Measurements from ENCODE around the gene DYRK1A. TPM values are rescaled to one million over a fixed set of nuclear protein-coding genes. Genes with fewer than 3 reads are reported as not detected.

Gene DYRK1A
- total RNA-seq, 6 experiments from 2014 or later = 35.8 to 47.3 (median 42.5) TPM

DNA sequence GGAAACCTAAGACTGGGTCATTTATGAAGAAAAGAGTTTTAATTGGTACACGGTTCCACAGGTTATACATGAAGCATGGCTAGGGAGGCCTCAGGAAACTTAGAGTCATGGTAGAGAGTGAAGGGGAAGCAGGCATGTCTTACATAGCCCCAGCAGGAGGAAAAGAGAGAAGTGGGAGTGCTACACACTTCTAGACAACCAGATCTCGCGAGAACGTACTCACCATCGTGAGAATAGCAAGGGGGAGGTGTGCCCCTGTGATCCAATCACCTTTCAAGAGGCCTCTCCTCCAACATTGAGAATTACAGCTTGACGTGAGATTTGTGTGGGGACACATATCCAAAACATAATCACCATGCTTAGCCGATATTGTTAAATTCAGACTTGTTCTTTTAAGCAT lies 62.8 kb downstream of the DYRK1A start:
- no peaks in the 10 kb centered on the region for H3K9me3 Mint-ChIP-seq
- H3K27me3 Mint-ChIP-seq (ENCODE audit: insufficient read depth) = peaks cover 5% of the 10 kb centered on the region
- H3K36me3 Mint-ChIP-seq (ENCODE audit: low read depth) = peaks cover 61% of the 10 kb centered on the region
- no peak overlapping the region for H3K27ac Mint-ChIP-seq
- H3K4me1 Mint-ChIP-seq (ENCODE audit: low read depth) = peaks cover 45% of the 10 kb centered on the region
- DNase-seq = no peak
- TF ChIP-seq, protein P1, sequence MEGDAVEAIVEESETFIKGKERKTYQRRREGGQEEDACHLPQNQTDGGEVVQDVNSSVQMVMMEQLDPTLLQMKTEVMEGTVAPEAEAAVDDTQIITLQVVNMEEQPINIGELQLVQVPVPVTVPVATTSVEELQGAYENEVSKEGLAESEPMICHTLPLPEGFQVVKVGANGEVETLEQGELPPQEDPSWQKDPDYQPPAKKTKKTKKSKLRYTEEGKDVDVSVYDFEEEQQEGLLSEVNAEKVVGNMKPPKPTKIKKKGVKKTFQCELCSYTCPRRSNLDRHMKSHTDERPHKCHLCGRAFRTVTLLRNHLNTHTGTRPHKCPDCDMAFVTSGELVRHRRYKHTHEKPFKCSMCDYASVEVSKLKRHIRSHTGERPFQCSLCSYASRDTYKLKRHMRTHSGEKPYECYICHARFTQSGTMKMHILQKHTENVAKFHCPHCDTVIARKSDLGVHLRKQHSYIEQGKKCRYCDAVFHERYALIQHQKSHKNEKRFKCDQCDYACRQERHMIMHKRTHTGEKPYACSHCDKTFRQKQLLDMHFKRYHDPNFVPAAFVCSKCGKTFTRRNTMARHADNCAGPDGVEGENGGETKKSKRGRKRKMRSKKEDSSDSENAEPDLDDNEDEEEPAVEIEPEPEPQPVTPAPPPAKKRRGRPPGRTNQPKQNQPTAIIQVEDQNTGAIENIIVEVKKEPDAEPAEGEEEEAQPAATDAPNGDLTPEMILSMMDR (IDR thresholded peaks at IDR 0.05) = no peak
- H3K4me3 Mint-ChIP-seq = no peak overlapping the region

DNA sequence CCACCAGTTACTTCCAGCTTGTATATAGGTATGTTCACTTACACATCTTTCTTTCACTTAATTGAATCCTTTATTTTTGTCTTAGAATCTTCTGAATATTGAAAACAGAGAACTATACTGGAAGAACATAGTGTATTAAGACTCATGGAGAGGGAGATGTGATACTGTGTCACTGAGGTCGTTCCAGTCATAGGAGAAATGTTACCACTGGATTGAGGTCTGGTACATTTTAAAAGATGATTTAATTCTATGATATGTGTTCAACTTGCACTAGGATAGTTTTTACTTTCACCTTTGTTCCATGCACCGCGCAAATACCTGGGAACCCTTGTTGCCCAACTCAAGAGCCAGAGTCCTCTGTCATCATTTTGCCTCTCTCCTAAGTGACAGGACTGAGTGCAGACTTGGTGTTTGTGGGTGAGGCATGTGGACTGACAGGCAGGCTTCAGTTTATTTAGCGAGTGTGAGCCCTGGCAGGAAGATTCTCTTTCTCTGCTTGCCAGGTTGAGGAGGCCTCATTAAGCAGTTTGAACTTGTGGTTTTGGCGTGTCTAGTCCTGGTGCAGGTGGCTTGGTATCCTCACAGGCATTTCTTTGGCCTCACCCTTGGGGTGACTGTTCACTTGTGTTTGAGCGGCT lies 63.7 kb downstream of the DYRK1A start:
- TF ChIP-seq, protein P1 (IDR thresholded peaks at IDR 0.05) = no peak
- Mint-ChIP-seq H3K27ac (peak overlapping the region; percentile 7; the same call in 1 of the 2 replicates), H3K36me3 (ENCODE audit: low read depth) (peaks cover 59% of the 10 kb centered on the region), H3K4me1 (ENCODE audit: low read depth) (peaks cover 41% of the 10 kb centered on the region), H3K4me3 (no peak overlapping the region), H3K27me3 (ENCODE audit: insufficient read depth) (peaks cover 5% of the 10 kb centered on the region), H3K9me3 (no peaks in the 10 kb centered on the region)
- no peak for DNase-seq

DNA sequence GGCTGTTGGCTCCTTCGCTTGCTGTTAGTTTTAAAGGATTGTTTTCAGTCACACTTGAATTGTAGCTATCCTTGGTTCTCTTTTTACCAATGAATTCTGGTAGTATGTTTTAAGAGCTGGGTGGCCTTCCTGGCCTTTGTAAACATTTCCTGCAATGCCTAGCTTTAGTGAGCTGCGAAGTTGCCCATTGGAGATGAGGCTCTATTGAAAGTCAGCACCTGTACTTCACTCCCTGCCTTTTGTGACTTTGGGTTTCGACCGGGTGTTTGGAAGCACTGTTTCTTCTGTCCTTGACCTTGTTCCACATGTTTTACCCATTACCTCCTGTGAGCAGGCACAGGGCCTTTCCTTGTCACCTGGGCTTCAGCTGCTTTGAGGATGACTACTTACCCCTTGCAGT lies 64.7 kb downstream of the DYRK1A start:
- H3K4me3 Mint-ChIP-seq = no peak overlapping the region
- peaks cover 5% of the 10 kb centered on the region for H3K27me3 Mint-ChIP-seq (ENCODE audit: insufficient read depth)
- TF ChIP-seq, protein P1 (IDR thresholded peaks at IDR 0.05) = no peak
- H3K36me3 Mint-ChIP-seq (ENCODE audit: low read depth) = peaks cover 50% of the 10 kb centered on the region
- no peak overlapping the region for H3K27ac Mint-ChIP-seq
- no peaks in the 10 kb centered on the region for H3K9me3 Mint-ChIP-seq
- DNase-seq = no peak
- H3K4me1 Mint-ChIP-seq (ENCODE audit: low read depth) = peaks cover 32% of the 10 kb centered on the region

DNA sequence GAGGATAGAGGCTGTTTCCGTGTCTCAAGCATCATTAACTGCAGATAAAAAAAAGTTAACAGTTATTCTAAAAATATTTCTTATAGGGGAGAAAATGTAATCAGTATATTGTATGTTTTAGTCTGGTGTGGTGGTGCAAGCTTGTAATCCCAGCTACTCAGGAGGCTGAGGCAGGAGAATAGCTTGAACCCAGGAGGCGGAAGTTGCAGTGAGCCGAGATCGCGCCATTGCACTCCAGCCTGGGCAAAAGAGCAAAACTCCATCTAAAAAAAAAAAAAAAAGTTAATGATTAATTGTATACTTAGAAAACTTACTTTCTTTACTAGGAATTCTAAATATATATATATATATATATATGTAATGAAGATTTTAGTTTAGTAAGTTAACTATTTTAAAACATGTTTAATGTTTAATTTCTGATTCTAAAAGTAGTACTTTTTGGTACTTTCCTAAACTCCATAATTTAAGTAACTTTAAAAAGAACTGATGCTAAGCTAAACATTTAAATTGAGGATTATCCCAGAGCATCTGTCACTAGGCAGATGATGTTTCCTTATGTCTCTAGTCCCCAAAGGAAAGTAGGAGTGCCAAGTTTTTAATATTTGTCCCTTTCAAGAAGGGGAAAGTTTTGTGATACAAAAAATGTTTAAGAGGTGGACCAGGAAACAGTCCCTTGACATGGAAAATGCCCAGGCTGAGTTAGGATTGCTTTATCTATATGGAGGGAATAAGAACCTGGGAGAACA lies 66.3 kb downstream of the DYRK1A start:
- Mint-ChIP-seq H3K27ac (no peak overlapping the region), H3K4me1 (ENCODE audit: low read depth) (peaks cover 28% of the 10 kb centered on the region), H3K27me3 (ENCODE audit: insufficient read depth) (peaks cover 5% of the 10 kb centered on the region), H3K9me3 (no peaks in the 10 kb centered on the region), H3K36me3 (ENCODE audit: low read depth) (peaks cover 41% of the 10 kb centered on the region), H3K4me3 (no peak overlapping the region)
- TF ChIP-seq, protein P1 (IDR thresholded peaks at IDR 0.05) = no peak
- DNase-seq = no peak

DNA sequence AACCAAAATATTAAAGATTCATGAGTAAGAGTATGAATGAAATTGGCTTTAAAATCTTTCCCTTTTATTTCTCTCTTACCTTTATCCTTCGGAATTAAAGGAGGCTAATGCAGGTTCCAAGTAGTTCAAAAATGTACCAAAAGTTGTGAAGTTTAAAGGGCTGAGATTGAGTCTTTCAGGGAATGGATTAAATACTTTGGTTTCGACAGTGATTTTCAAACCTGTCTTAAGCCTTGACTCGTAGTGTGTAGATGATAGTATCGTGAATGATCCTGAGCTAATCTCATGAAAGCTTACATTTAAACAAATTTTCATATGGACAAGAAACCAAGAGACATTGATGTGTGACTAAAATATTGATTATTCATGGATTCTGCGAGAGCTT lies 66.9 kb downstream of the DYRK1A start:
- H3K27me3 Mint-ChIP-seq (ENCODE audit: insufficient read depth) = peaks cover 5% of the 10 kb centered on the region
- TF ChIP-seq, protein P1 (IDR thresholded peaks at IDR 0.05) = no peak
- H3K27ac Mint-ChIP-seq = no peak overlapping the region

More for the DNA sequence above, 66.9 kb downstream of the DYRK1A start:
- no peaks in the 10 kb centered on the region for H3K9me3 Mint-ChIP-seq
- no peak for DNase-seq
- H3K4me1 Mint-ChIP-seq (ENCODE audit: low read depth) = peaks cover 23% of the 10 kb centered on the region
- H3K4me3 Mint-ChIP-seq = no peak overlapping the region
- peaks cover 36% of the 10 kb centered on the region for H3K36me3 Mint-ChIP-seq (ENCODE audit: low read depth)

Measured in HFFc6 (cell line).